ENCODE data around the gene DAAM1.

DNA sequence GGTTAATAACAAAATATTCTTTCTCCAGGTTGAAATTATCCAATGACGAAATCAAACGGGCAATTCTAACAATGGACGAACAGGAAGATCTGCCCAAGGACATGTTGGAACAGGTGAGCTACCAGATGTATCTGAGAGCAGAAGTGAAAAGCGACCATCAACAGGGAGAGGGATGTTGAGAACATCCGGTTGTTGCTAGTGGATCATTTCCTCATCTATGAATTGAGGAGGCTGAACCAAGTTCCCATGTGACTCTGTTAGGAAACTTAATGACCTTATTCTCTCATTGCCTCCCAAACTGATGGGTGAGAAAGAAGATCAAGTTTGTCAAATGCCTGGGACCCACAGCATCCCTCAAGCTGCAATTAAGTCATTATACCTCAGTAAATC, 159.0 kb downstream of the DAAM1 start:
- TF ChIP-seq, protein P1, sequence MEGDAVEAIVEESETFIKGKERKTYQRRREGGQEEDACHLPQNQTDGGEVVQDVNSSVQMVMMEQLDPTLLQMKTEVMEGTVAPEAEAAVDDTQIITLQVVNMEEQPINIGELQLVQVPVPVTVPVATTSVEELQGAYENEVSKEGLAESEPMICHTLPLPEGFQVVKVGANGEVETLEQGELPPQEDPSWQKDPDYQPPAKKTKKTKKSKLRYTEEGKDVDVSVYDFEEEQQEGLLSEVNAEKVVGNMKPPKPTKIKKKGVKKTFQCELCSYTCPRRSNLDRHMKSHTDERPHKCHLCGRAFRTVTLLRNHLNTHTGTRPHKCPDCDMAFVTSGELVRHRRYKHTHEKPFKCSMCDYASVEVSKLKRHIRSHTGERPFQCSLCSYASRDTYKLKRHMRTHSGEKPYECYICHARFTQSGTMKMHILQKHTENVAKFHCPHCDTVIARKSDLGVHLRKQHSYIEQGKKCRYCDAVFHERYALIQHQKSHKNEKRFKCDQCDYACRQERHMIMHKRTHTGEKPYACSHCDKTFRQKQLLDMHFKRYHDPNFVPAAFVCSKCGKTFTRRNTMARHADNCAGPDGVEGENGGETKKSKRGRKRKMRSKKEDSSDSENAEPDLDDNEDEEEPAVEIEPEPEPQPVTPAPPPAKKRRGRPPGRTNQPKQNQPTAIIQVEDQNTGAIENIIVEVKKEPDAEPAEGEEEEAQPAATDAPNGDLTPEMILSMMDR (IDR thresholded peaks at IDR 0.05) = no peak
- TF ChIP-seq MAX (CRISPR knock-in tag; IDR thresholded peaks at IDR 0.05) (no peak), ESRRA (CRISPR knock-in tag; IDR thresholded peaks at IDR 0.05; ENCODE audit: borderline replicate concordance) (no peak), RELA (CRISPR knock-in tag; IDR thresholded peaks at IDR 0.05; ENCODE audit: borderline replicate concordance) (no peak), ZNF416 (CRISPR knock-in tag; IDR thresholded peaks at IDR 0.05) (no peak), ZNF232 (CRISPR knock-in tag; IDR thresholded peaks at IDR 0.05) (no peak), CREM (CRISPR knock-in tag; IDR thresholded peaks at IDR 0.05) (no peak), NFATC4 (CRISPR knock-in tag; IDR thresholded peaks at IDR 0.05) (no peak), ETV6 (CRISPR knock-in tag; IDR thresholded peaks at IDR 0.05) (no peak), USF2 (CRISPR knock-in tag; IDR thresholded peaks at IDR 0.05) (no peak), ATF6 (CRISPR knock-in tag; IDR thresholded peaks at IDR 0.05) (no peak), ZNF138 (CRISPR knock-in tag; conservative IDR thresholded peaks at IDR 0.05) (no peak), FOXJ3 (CRISPR knock-in tag; IDR thresholded peaks at IDR 0.05; ENCODE audit: borderline replicate concordance) (no peak)
